GM18858 (cell line): ENCODE measurements around the gene HSPA9.

ENCODE experiments used
- ATAC-seq: cut with Tn5 transposase; IDR thresholded peaks from one replicate; pipeline ENCODE4 v1.9.1; 2021; ENCODE audit not compliant: unreplicated experiment

The HSPA9 gene

GRCh38 chr5:138596105-138596881 lies 21.1 kb upstream of the HSPA9 start:
- ATAC-seq: no peak

- ATAC-seq: no peak
Measured at GRCh38 chr5:138595180-138595795, 20.1 kb upstream of the HSPA9 start.

- no peak for ATAC-seq
Measured at GRCh38 chr5:138594305-138595058, 19.3 kb upstream of the HSPA9 start.

- ATAC-seq: no peak
Measured at GRCh38 chr5:138588013-138588788, 13.0 kb upstream of the HSPA9 start.

- ATAC-seq: no peak
Measured at GRCh38 chr5:138585157-138585556, 10.0 kb upstream of the HSPA9 start.

GRCh38 chr5:138583984-138584637 lies 8.9 kb upstream of the HSPA9 start:
- no peak for ATAC-seq

- ATAC-seq: no peak
Measured at GRCh38 chr5:138582959-138583358, 7.8 kb upstream of the HSPA9 start.

GRCh38 chr5:138580777-138581176 lies 5.6 kb upstream of the HSPA9 start:
- no peak for ATAC-seq

GRCh38 chr5:138580001-138580400 lies 4.8 kb upstream of the HSPA9 start:
- ATAC-seq: no peak

GRCh38 chr5:138579517-138579863 lies 4.3 kb upstream of the HSPA9 start:
- ATAC-seq: no peak

- no peak for ATAC-seq
Measured at GRCh38 chr5:138577452-138577851, 2.3 kb upstream of the HSPA9 start.

- ATAC-seq: no peak
Measured at GRCh38 chr5:138574744-138575193, 432 bp downstream of the HSPA9 start.

GRCh38 chr5:138573949-138574670 lies 1.1 kb downstream of the HSPA9 start:
- ATAC-seq: no peak

GRCh38 chr5:138573223-138573622 lies 2.0 kb downstream of the HSPA9 start:
- no peak for ATAC-seq

GRCh38 chr5:138570871-138571270 lies 4.3 kb downstream of the HSPA9 start:
- no peak for ATAC-seq

GRCh38 chr5:138569782-138570181 lies 5.4 kb downstream of the HSPA9 start:
- no peak for ATAC-seq

GRCh38 chr5:138568061-138568824 lies 7.0 kb downstream of the HSPA9 start:
- no peak for ATAC-seq

- no peak for ATAC-seq
Measured at GRCh38 chr5:138566792-138567191, 8.4 kb downstream of the HSPA9 start.

- ATAC-seq: no peak
Measured at GRCh38 chr5:138565100-138565821, 9.9 kb downstream of the HSPA9 start.
